Mesenchymal stem cell (in vitro differentiated cells and primary cell): ENCODE results near the gene USP25.

Experiments used
- DNase-seq: peaks from one replicate; pipeline ENCODE4 v3.0.0-alpha.2; 2013
- H2AFZ ChIP-seq: one replicate; pipeline ENCODE4 v1.6.1; 2013; ENCODE audit warnings: low read depth, mild to moderate bottlenecking, control low read depth, inconsistent platforms, low read length, moderate library complexity
- H2AK5ac ChIP-seq: 2 replicates; pipeline ENCODE4 v1.6.1; 2013; ENCODE audit warnings: low read length, moderate library complexity, mild to moderate bottlenecking, inconsistent platforms; ENCODE audit not compliant: severe bottlenecking
- H2BK120ac ChIP-seq: one replicate; pipeline ENCODE4 v1.6.1; 2013; ENCODE audit warnings: low read depth, mild to moderate bottlenecking, inconsistent platforms, low read length, moderate library complexity
- H2BK12ac ChIP-seq, 2 experiments: one replicate each; pipeline ENCODE4 v1.6.1; 2013; ENCODE audit warnings: inconsistent platforms in 2 of 2, low read length in 2 of 2, mild to moderate bottlenecking in 2 of 2, moderate library complexity in 2 of 2, control low read depth in 1 of 2
- H2BK15ac ChIP-seq: one replicate; pipeline ENCODE4 v1.6.1; 2013; ENCODE audit warnings: mild to moderate bottlenecking, low read depth, inconsistent platforms; ENCODE audit not compliant: poor library complexity, severe bottlenecking
- H2BK5ac ChIP-seq: 2 replicates; pipeline ENCODE4 v1.6.1; 2013; ENCODE audit warnings: low read depth, mild to moderate bottlenecking, low read length, control low read depth, inconsistent platforms; ENCODE audit not compliant: poor library complexity, severe bottlenecking
- H3K14ac ChIP-seq, 2 experiments: one replicate each; pipeline ENCODE4 v1.6.1; 2013; ENCODE audit warnings: inconsistent platforms in 2 of 2, low read length in 2 of 2, control low read depth in 1 of 2, mild to moderate bottlenecking in 1 of 2, moderate library complexity in 1 of 2
- H3K18ac ChIP-seq, 2 experiments: one replicate each; pipeline ENCODE4 v1.6.1; 2013; ENCODE audit warnings: inconsistent platforms in 2 of 2, low read length in 2 of 2, control low read depth in 1 of 2, low read depth in 1 of 2, mild to moderate bottlenecking in 1 of 2
- H3K23ac ChIP-seq, 2 experiments: one replicate each; pipeline ENCODE4 v1.6.1; 2013; ENCODE audit warnings: inconsistent platforms in 2 of 2, low read length in 2 of 2, mild to moderate bottlenecking in 2 of 2, moderate library complexity in 2 of 2, control low read depth in 1 of 2
- H3K27ac ChIP-seq: 2 replicates; pipeline ENCODE4 v1.5.1; 2013; ENCODE audit warnings: mild to moderate bottlenecking, moderate library complexity, low read length, control low read depth, inconsistent platforms; ENCODE audit not compliant: poor library complexity, severe bottlenecking
- H3K27me3 ChIP-seq, 2 experiments: 2 replicates each; pipeline versions ENCODE4 v1.6.1 to v1.7.0; 2013; ENCODE audit warnings: low read length in 2 of 2, mild to moderate bottlenecking in 2 of 2, moderate library complexity in 2 of 2, control low read depth in 1 of 2, inconsistent platforms in 1 of 2; ENCODE audit not compliant: control insufficient read depth in 1 of 2, insufficient read depth in 1 of 2
- H3K36me3 ChIP-seq, 2 experiments: 2 replicates each; pipeline versions ENCODE4 v1.6.1 to v1.7.0; 2013; ENCODE audit warnings: low read length in 2 of 2, control low read depth in 1 of 2, inconsistent platforms in 1 of 2, low read depth in 1 of 2, mild to moderate bottlenecking in 1 of 2; ENCODE audit not compliant: insufficient read depth in 2 of 2, control insufficient read depth in 1 of 2
- H3K4ac ChIP-seq, 2 experiments: one replicate each; pipeline ENCODE4 v1.6.1; 2013; ENCODE audit warnings: inconsistent platforms in 2 of 2, low read length in 2 of 2, mild to moderate bottlenecking in 2 of 2, moderate library complexity in 2 of 2, control low read depth in 1 of 2, low read depth in 1 of 2
- H3K4me1 ChIP-seq: 2 replicates; pipeline ENCODE4 v1.6.1; 2013; ENCODE audit warnings: low read depth, low read length, control low read depth; ENCODE audit not compliant: control insufficient read depth, insufficient read depth
- H3K4me2 ChIP-seq: 2 replicates; pipeline ENCODE4 v1.6.1; 2013; ENCODE audit warnings: low read length, mild to moderate bottlenecking, inconsistent platforms; ENCODE audit not compliant: poor library complexity, severe bottlenecking
- H3K4me3 ChIP-seq, 2 experiments: 2 replicates each; pipeline versions ENCODE4 v1.5.1 to v1.7.0; 2013; ENCODE audit warnings: low read length in 2 of 2, mild to moderate bottlenecking in 2 of 2, control low read depth in 1 of 2, low read depth in 1 of 2; ENCODE audit not compliant: insufficient read depth in 1 of 2
- H3K79me1 ChIP-seq: replicated peaks from 2 replicates; pipeline ENCODE4 v1.6.1; 2013; ENCODE audit warnings: mild to moderate bottlenecking, control low read depth, low read length, inconsistent platforms; ENCODE audit not compliant: poor library complexity, severe bottlenecking
- H3K9ac ChIP-seq: 2 replicates; pipeline ENCODE4 v1.7.0; 2013; ENCODE audit warnings: mild to moderate bottlenecking, low read length, moderate library complexity
- H3K9me3 ChIP-seq: 2 replicates; pipeline ENCODE4 v1.7.0; 2013; ENCODE audit warnings: mild to moderate bottlenecking, low read length; ENCODE audit not compliant: control insufficient read depth
- H4K8ac ChIP-seq: one replicate; pipeline ENCODE4 v1.6.1; 2013; ENCODE audit warnings: inconsistent platforms, mild to moderate bottlenecking, low read length, moderate library complexity
- H4K91ac ChIP-seq: one replicate; pipeline ENCODE4 v1.6.1; 2013; ENCODE audit warnings: mild to moderate bottlenecking, low read length, inconsistent platforms
- WGBS: methylation state at CpG from one replicate; pipeline ENCODE4 v1.1.7; 2013; ENCODE audit warnings: mixed read lengths; 5-methylcytosine and 5-hydroxymethylcytosine counted together

USP25 gene

DNA sequence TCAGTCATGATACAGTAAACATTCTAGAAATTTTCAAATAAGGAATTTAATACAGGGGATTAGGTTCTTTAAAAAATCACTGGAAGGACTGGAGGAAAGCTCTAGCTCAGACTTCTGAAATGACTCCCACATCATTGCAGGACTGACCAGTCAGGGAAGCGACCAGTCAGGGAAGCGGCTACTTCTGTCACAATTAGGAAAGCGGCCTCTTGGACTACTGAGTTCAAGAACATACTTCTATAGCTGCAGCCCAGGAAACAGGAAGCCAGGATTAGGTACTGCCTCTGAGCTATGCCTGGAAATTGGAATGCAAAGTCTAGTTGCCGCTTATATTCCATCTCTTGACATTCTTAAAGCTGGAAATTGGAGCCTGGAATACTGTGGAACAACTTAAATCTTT is 45.5 kb downstream of the USP25 start:
- no peak overlapping the region for H3K4ac ChIP-seq
- 76% methylated on average over 4 of the region's 4 CpGs for WGBS
- no peak overlapping the region for H2BK15ac ChIP-seq
- H2BK120ac ChIP-seq, result no peak overlapping the region
- H3K36me3 ChIP-seq, result no peaks in the 10 kb centered on the region
- peaks cover 10% of the 10 kb centered on the region for H3K79me1 ChIP-seq
- no peak overlapping the region for H2AK5ac ChIP-seq
- H2AFZ ChIP-seq, result no peak overlapping the region
- H3K14ac ChIP-seq, result no peak overlapping the region
- no peaks in the 10 kb centered on the region for H3K4me1 ChIP-seq
- peak; percentile 61 for DNase-seq
- H3K4me2 ChIP-seq, result no peak overlapping the region
- no peak overlapping the region for H4K91ac ChIP-seq
- H2BK12ac ChIP-seq, result no peak overlapping the region
- H3K27ac ChIP-seq, result no peak overlapping the region
- no peaks in the 10 kb centered on the region for H3K9me3 ChIP-seq
- no peak overlapping the region for H3K9ac ChIP-seq
- H3K18ac ChIP-seq, result peak overlapping the region in 1 of 2 experiments; percentile 62
- no peak overlapping the region for H3K23ac ChIP-seq
- no peak overlapping the region for H3K4me3 ChIP-seq
- H2BK5ac ChIP-seq, result no peak overlapping the region
- H3K27me3 ChIP-seq, result no peaks in the 10 kb centered on the region
- no peak overlapping the region for H4K8ac ChIP-seq

DNA sequence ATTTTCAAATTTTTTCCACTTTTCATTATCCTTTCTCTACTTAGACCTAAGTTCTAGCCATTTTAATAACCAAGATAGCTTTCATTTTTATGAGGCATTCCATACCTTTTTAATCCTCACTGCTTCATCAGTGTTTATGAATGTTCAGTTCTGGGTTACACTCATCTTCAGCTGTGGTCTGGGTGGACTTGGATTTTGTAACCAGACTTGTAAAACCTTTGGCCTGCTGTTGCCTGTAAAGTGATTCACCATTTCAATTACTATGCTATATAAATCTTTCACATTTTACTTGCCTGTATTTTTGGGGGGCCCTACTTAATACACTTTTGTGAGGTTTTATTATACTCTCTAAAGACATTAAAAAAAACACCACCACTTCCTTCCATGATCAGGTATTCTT is 46.2 kb downstream of the USP25 start:
- Histone ChIP-seq H3K4me2 (no peak overlapping the region), H3K9me3 (no peaks in the 10 kb centered on the region), H2AFZ (no peak overlapping the region), H3K14ac (no peak overlapping the region), H4K91ac (no peak overlapping the region), H3K27me3 (no peaks in the 10 kb centered on the region), H3K9ac (no peak overlapping the region), H2BK15ac (no peak overlapping the region), H2BK120ac (no peak overlapping the region), H3K27ac (no peak overlapping the region), H2BK5ac (no peak overlapping the region), H2BK12ac (no peak overlapping the region), H3K4me3 (no peak overlapping the region), H3K4me1 (no peaks in the 10 kb centered on the region), H3K36me3 (peaks cover 1 to 5% of the 10 kb centered on the region in 2 experiments), H2AK5ac (no peak overlapping the region), H4K8ac (no peak overlapping the region), H3K79me1 (peaks cover 11% of the 10 kb centered on the region), H3K4ac (no peak overlapping the region), H3K18ac (no peak overlapping the region), H3K23ac (no peak overlapping the region)
- DNase-seq, result peak; percentile 84

DNA sequence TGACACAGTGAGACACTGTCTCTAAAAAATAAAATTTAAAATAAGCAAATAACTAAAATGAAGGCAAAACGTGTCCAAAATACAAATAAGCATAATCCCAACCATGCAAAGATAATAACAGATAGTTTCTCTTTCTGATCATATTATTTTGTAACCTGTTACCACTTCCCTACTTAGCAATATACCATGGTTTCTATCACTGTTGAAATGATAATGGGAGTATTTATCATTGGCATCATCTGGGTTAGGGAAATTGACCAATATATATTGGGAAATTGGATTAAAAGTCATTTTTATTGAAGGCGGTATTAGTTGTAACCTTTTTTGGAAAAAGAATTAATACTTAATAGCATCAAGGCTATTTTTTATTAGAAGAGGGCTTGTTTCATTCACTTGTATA is 47.0 kb downstream of the USP25 start:
- DNase-seq, result no peak
- Histone ChIP-seq H3K27ac (no peak overlapping the region), H3K27me3 (no peaks in the 10 kb centered on the region), H3K4ac (no peak overlapping the region), H3K4me3 (no peak overlapping the region), H3K36me3 (peaks cover 6 to 14% of the 10 kb centered on the region in 2 experiments), H3K14ac (no peak overlapping the region), H2AFZ (no peak overlapping the region), H2BK120ac (no peak overlapping the region), H2BK12ac (no peak overlapping the region), H3K4me2 (no peak overlapping the region), H3K4me1 (no peaks in the 10 kb centered on the region), H2BK15ac (no peak overlapping the region), H4K8ac (no peak overlapping the region), H2AK5ac (no peak overlapping the region), H3K79me1 (peaks cover 14% of the 10 kb centered on the region), H2BK5ac (no peak overlapping the region), H3K9me3 (no peaks in the 10 kb centered on the region), H3K23ac (no peak overlapping the region), H3K9ac (no peak overlapping the region), H3K18ac (no peak overlapping the region), H4K91ac (no peak overlapping the region)
- WGBS, result no CpG with 5 or more reads among the region's 2 CpGs

DNA sequence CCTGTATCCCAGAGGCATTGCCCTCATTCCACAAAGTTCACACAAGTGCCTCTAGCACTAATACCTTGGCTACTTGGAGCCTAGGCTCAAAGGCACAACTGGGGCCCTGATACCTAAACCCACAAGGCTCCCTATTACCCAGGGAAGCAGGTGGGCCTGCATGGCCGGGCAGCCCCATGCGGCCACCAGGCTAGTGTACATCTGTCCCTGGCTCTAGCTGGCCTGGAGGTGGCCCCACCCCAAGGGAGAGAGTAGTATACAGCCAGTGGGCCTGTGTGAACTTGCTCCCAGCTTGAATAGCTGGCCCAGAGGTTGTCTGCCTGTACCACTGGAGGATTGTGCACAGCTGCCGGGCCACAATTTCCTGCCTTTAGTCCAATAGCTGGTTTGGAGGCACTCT is 52.2 kb downstream of the USP25 start:
- Histone ChIP-seq H3K14ac (no peak overlapping the region), H3K4me2 (no peak overlapping the region), H4K8ac (no peak overlapping the region), H3K27me3 (no peaks in the 10 kb centered on the region), H2AK5ac (no peak overlapping the region), H2AFZ (no peak overlapping the region), H2BK15ac (no peak overlapping the region), H3K4ac (no peak overlapping the region), H3K36me3 (peaks cover 15 to 28% of the 10 kb centered on the region in 2 experiments), H3K18ac (no peak overlapping the region), H3K9ac (no peak overlapping the region), H2BK12ac (no peak overlapping the region), H4K91ac (no peak overlapping the region), H3K4me3 (no peak overlapping the region), H3K9me3 (no peaks in the 10 kb centered on the region), H2BK5ac (no peak overlapping the region), H2BK120ac (no peak overlapping the region), H3K79me1 (peaks cover 23% of the 10 kb centered on the region), H3K27ac (no peak overlapping the region), H3K23ac (no peak overlapping the region), H3K4me1 (no peaks in the 10 kb centered on the region)
- no peak for DNase-seq
- WGBS, result 100% methylated on average over 3 of the region's 3 CpGs
